ENCODE measurements around the gene PRPH.
A peak's percentile ranks its signal among the peaks of the same experiment; 100 is the strongest.

Gene PRPH

GRCh38 chr12:49340971-49341776 is 46.2 kb downstream of the PRPH start:
- Histone ChIP-seq H3K4me1 (ENCODE audit: control insufficient read depth, insufficient read depth, low read length) (peaks cover 50% of the 10 kb centered on the region), H3K4me3 (ENCODE audit: low read length) (no peak overlapping the region), H3K9me3 (ENCODE audit: control insufficient read depth, low read length) (no peaks in the 10 kb centered on the region), H3K27me3 (ENCODE audit: control insufficient read depth, insufficient read depth, low read length) (peaks cover 79% of the 10 kb centered on the region), H3K9ac (ENCODE audit: low read length) (no peak overlapping the region), H3K36me3 (ENCODE audit: control insufficient read depth, insufficient read depth, low read length) (no peaks in the 10 kb centered on the region)

- Histone ChIP-seq H3K27me3 (ENCODE audit: control insufficient read depth, insufficient read depth, low read length) (peaks cover 79% of the 10 kb centered on the region), H3K9ac (ENCODE audit: low read length) (no peak overlapping the region), H3K4me1 (ENCODE audit: control insufficient read depth, insufficient read depth, low read length) (peaks cover 51% of the 10 kb centered on the region), H3K4me3 (ENCODE audit: low read length) (no peak overlapping the region), H3K9me3 (ENCODE audit: control insufficient read depth, low read length) (no peaks in the 10 kb centered on the region), H3K36me3 (ENCODE audit: control insufficient read depth, insufficient read depth, low read length) (no peaks in the 10 kb centered on the region)
These were observed 46.8 kb downstream of the PRPH start for GRCh38 chr12:49341777-49342065.

GRCh38 chr12:49342066-49342913 is 47.3 kb downstream of the PRPH start:
- peaks cover 79% of the 10 kb centered on the region for H3K27me3 ChIP-seq (ENCODE audit: control insufficient read depth, insufficient read depth, low read length)
- H3K9me3 ChIP-seq (ENCODE audit: control insufficient read depth, low read length), result no peaks in the 10 kb centered on the region
- H3K4me1 ChIP-seq (ENCODE audit: control insufficient read depth, insufficient read depth, low read length), result peaks cover 52% of the 10 kb centered on the region
- no peak overlapping the region for H3K9ac ChIP-seq (ENCODE audit: low read length)
- H3K4me3 ChIP-seq (ENCODE audit: low read length), result no peak overlapping the region
- H3K36me3 ChIP-seq (ENCODE audit: control insufficient read depth, insufficient read depth, low read length), result no peaks in the 10 kb centered on the region

GRCh38 chr12:49342914-49343731 is 48.2 kb downstream of the PRPH start:
- no peak overlapping the region for H3K9ac ChIP-seq (ENCODE audit: low read length)
- H3K36me3 ChIP-seq (ENCODE audit: control insufficient read depth, insufficient read depth, low read length), result no peaks in the 10 kb centered on the region
- H3K9me3 ChIP-seq (ENCODE audit: control insufficient read depth, low read length), result no peaks in the 10 kb centered on the region
- no peak overlapping the region for H3K4me3 ChIP-seq (ENCODE audit: low read length)
- peaks cover 79% of the 10 kb centered on the region for H3K27me3 ChIP-seq (ENCODE audit: control insufficient read depth, insufficient read depth, low read length)
- peaks cover 58% of the 10 kb centered on the region for H3K4me1 ChIP-seq (ENCODE audit: control insufficient read depth, insufficient read depth, low read length)

GRCh38 chr12:49344486-49345050 is 49.6 kb downstream of the PRPH start:
- H3K4me1 ChIP-seq (ENCODE audit: control insufficient read depth, insufficient read depth, low read length), result peaks cover 68% of the 10 kb centered on the region
- no peak overlapping the region for H3K9ac ChIP-seq (ENCODE audit: low read length)
- no peaks in the 10 kb centered on the region for H3K36me3 ChIP-seq (ENCODE audit: control insufficient read depth, insufficient read depth, low read length)
- peaks cover 72% of the 10 kb centered on the region for H3K27me3 ChIP-seq (ENCODE audit: control insufficient read depth, insufficient read depth, low read length)
- H3K4me3 ChIP-seq (ENCODE audit: low read length), result no peak overlapping the region
- no peaks in the 10 kb centered on the region for H3K9me3 ChIP-seq (ENCODE audit: control insufficient read depth, low read length)

- H3K4me3 ChIP-seq (ENCODE audit: low read length), result peak overlapping the region; percentile 14
- H3K4me1 ChIP-seq (ENCODE audit: control insufficient read depth, insufficient read depth, low read length), result peaks cover 68% of the 10 kb centered on the region
- H3K27me3 ChIP-seq (ENCODE audit: control insufficient read depth, insufficient read depth, low read length), result peaks cover 72% of the 10 kb centered on the region
- no peaks in the 10 kb centered on the region for H3K9me3 ChIP-seq (ENCODE audit: control insufficient read depth, low read length)
- no peaks in the 10 kb centered on the region for H3K36me3 ChIP-seq (ENCODE audit: control insufficient read depth, insufficient read depth, low read length)
- H3K9ac ChIP-seq (ENCODE audit: low read length), result no peak overlapping the region
These were observed 50.3 kb downstream of the PRPH start for GRCh38 chr12:49345051-49345824.

GRCh38 chr12:49345825-49346658 is 51.1 kb downstream of the PRPH start:
- Histone ChIP-seq H3K36me3 (ENCODE audit: control insufficient read depth, insufficient read depth, low read length) (no peaks in the 10 kb centered on the region), H3K27me3 (ENCODE audit: control insufficient read depth, insufficient read depth, low read length) (peaks cover 69% of the 10 kb centered on the region), H3K9me3 (ENCODE audit: control insufficient read depth, low read length) (no peaks in the 10 kb centered on the region), H3K9ac (ENCODE audit: low read length) (peak overlapping the region; percentile 15), H3K4me1 (ENCODE audit: control insufficient read depth, insufficient read depth, low read length) (peaks cover 68% of the 10 kb centered on the region), H3K4me3 (ENCODE audit: low read length) (peak overlapping the region; percentile 15)

GRCh38 chr12:49346659-49347310 is 51.8 kb downstream of the PRPH start, which contains the start of gene DNAJC22:
Gene DNAJC22, plus strand, starts transcription at chr12:49346888. Its CDS starts 1,985 bp downstream, at chr12:49348873.
- no peaks in the 10 kb centered on the region for H3K9me3 ChIP-seq (ENCODE audit: control insufficient read depth, low read length)
- peak within 1 kb of the TSS; percentile 15 for H3K4me3 ChIP-seq (ENCODE audit: low read length)
- no peaks in the 10 kb centered on the region for H3K36me3 ChIP-seq (ENCODE audit: control insufficient read depth, insufficient read depth, low read length)
- H3K4me1 ChIP-seq (ENCODE audit: control insufficient read depth, insufficient read depth, low read length), result peaks cover 67% of the 10 kb centered on the region
- H3K27me3 ChIP-seq (ENCODE audit: control insufficient read depth, insufficient read depth, low read length), result peaks cover 62% of the 10 kb centered on the region
- H3K9ac ChIP-seq (ENCODE audit: low read length), result peak within 1 kb of the TSS; percentile 67

GRCh38 chr12:49347311-49348193 is 52.6 kb downstream of the PRPH start:
- peak overlapping the region; percentile 67 for H3K9ac ChIP-seq (ENCODE audit: low read length)
- H3K27me3 ChIP-seq (ENCODE audit: control insufficient read depth, insufficient read depth, low read length), result peaks cover 55% of the 10 kb centered on the region
- no peaks in the 10 kb centered on the region for H3K36me3 ChIP-seq (ENCODE audit: control insufficient read depth, insufficient read depth, low read length)
- no peaks in the 10 kb centered on the region for H3K9me3 ChIP-seq (ENCODE audit: control insufficient read depth, low read length)
- H3K4me1 ChIP-seq (ENCODE audit: control insufficient read depth, insufficient read depth, low read length), result peaks cover 59% of the 10 kb centered on the region
- H3K4me3 ChIP-seq (ENCODE audit: low read length), result peak overlapping the region; percentile 15
